ENCODE results near the gene RAPGEF4.

RAPGEF4 gene

GRCh38 chr2:173008786-173009185 lies 273.1 kb downstream of the RAPGEF4 start:
- H3K4me3 ChIP-seq (ENCODE audit: low read depth, low read length) = no peak overlapping the region
- no peak for TF ChIP-seq CTCF (IDR thresholded peaks at IDR 0.05; ENCODE audit: insufficient read depth, low read length, missing control alignments)
- DNase-seq (ENCODE audit: low read depth, low spot score) = no peak
- ChIA-PET POLR2A (no interaction called here), CTCF (interaction anchor here (0.6 to 4.3 kb wide), 6 partner anchors 13 to 202 kb away, joined by 3 to 27 read pairs (median 3); no protein-coding TSS in a partner anchor)

GRCh38 chr2:173010233-173010632 lies 274.6 kb downstream of the RAPGEF4 start:
- no peak overlapping the region for H3K4me3 ChIP-seq (ENCODE audit: low read depth, low read length)
- no peak for DNase-seq (ENCODE audit: low read depth, low spot score)
- CTCF ChIA-PET = interaction anchor here (1.1 to 3.6 kb wide), 3 partner anchors 17 to 204 kb away, joined by 3 to 21 read pairs (median 6); no protein-coding TSS in a partner anchor
- POLR2A ChIA-PET = no interaction called here
- no peak for TF ChIP-seq CTCF (IDR thresholded peaks at IDR 0.05; ENCODE audit: insufficient read depth, low read length, missing control alignments)

- POLR2A ChIA-PET = no interaction called here
- CTCF ChIA-PET = interaction anchor here (1.1 to 3.9 kb wide), 6 partner anchors 11 to 203 kb away, joined by 3 to 31 read pairs (median 8); no protein-coding TSS in a partner anchor
- TF ChIP-seq CTCF (IDR thresholded peaks at IDR 0.05; ENCODE audit: insufficient read depth, low read length, missing control alignments) = no peak
- no peak for DNase-seq (ENCODE audit: low read depth, low spot score)
- no peak overlapping the region for H3K4me3 ChIP-seq (ENCODE audit: low read depth, low read length)
These were observed 280.8 kb downstream of the RAPGEF4 start for GRCh38 chr2:173016451-173016850.

GRCh38 chr2:173017646-173018420 lies 282.2 kb downstream of the RAPGEF4 start:
- CTCF ChIA-PET = interaction anchor here (0.7 to 3.9 kb wide), 7 partner anchors 10 to 211 kb away, joined by 3 to 31 read pairs (median 10); no protein-coding TSS in a partner anchor
- H3K4me3 ChIP-seq (ENCODE audit: low read depth, low read length) = no peak overlapping the region
- POLR2A ChIA-PET = no interaction called here
- TF ChIP-seq CTCF (IDR thresholded peaks at IDR 0.05; ENCODE audit: insufficient read depth, low read length, missing control alignments) = no peak
- no peak for DNase-seq (ENCODE audit: low read depth, low spot score)

GRCh38 chr2:173019755-173020154 lies 284.1 kb downstream of the RAPGEF4 start:
- POLR2A ChIA-PET = no interaction called here
- CTCF ChIA-PET = interaction anchor here (3.9 to 5.2 kb wide), 4 partner anchors 8 to 88 kb away, joined by 20 to 38 read pairs (median 30); no protein-coding TSS in a partner anchor
- H3K4me3 ChIP-seq (ENCODE audit: low read depth, low read length) = no peak overlapping the region
- no peak for TF ChIP-seq CTCF (IDR thresholded peaks at IDR 0.05; ENCODE audit: insufficient read depth, low read length, missing control alignments)
- no peak for DNase-seq (ENCODE audit: low read depth, low spot score)

GRCh38 chr2:173021939-173022371 lies 286.3 kb downstream of the RAPGEF4 start:
- no peak overlapping the region for H3K4me3 ChIP-seq (ENCODE audit: low read depth, low read length)
- ChIA-PET CTCF (interaction anchor here (0.6 to 19.2 kb wide), 25 partner anchors 9 to 222 kb away, joined by 3 to 678 read pairs (median 4); no protein-coding TSS in a partner anchor), POLR2A (no interaction called here)
- no peak for DNase-seq (ENCODE audit: low read depth, low spot score)
- peak; percentile 23 for TF ChIP-seq CTCF (IDR thresholded peaks at IDR 0.05; ENCODE audit: insufficient read depth, low read length, missing control alignments)
